Chondrocyte (in vitro differentiated cells): Measurements from ENCODE around the gene SPRED2. TPM values are rescaled to one million over a fixed set of nuclear protein-coding genes. Genes with fewer than 3 reads are reported as not detected.

Source experiments
- DNase-seq: peaks from one replicate; pipeline ENCODE4 v3.0.0; 2021; ENCODE audit warnings: mixed read lengths, low spot score
- H3K27ac Mint-ChIP-seq: one replicate; pipeline ENCODE4 v1.8.0; 2021; ENCODE audit warnings: mild to moderate bottlenecking, moderate library complexity, mixed read lengths; ENCODE audit not compliant: unreplicated experiment
- H3K27me3 Mint-ChIP-seq: 2 replicates; pipeline ENCODE4 v1.8.0; 2021; ENCODE audit warnings: low read depth, mixed read lengths
- H3K36me3 Mint-ChIP-seq: 2 replicates; pipeline ENCODE4 v1.8.0; 2021; ENCODE audit warnings: low read depth, mixed read lengths
- H3K4me1 Mint-ChIP-seq: 2 replicates; pipeline ENCODE4 v1.8.0; 2021; ENCODE audit warnings: low read depth, mild to moderate bottlenecking, mixed read lengths
- H3K4me3 Mint-ChIP-seq: one replicate; pipeline ENCODE4 v1.8.0; 2021; ENCODE audit warnings: mild to moderate bottlenecking, moderate library complexity, mixed read lengths; ENCODE audit not compliant: unreplicated experiment
- H3K9me3 Mint-ChIP-seq: 2 replicates; pipeline ENCODE4 v1.8.0; 2021; ENCODE audit warnings: low read depth, mixed read lengths
- CTCF ChIP-seq: fragments of 200-600 bp; sonication (generic); IDR thresholded peaks from 2 replicates; pipeline ENCODE4 v1.5.0; 2021; ENCODE audit warnings: antibody characterized with exemption, mild to moderate bottlenecking, moderate library complexity
- total RNA-seq: library from RNA; stranded (reverse); gene quantifications from 3 replicates; pipeline ENCODE4 v1.2.1, GENCODE V29; 2021

Gene SPRED2
- total RNA-seq, 1 donor from 2014 or later: 23.1 TPM

- no peaks in the 10 kb centered on the region for H3K27me3 Mint-ChIP-seq
- no peak for TF ChIP-seq CTCF
- peaks cover 20% of the 10 kb centered on the region for H3K4me1 Mint-ChIP-seq
- DNase-seq: no peak
- no peaks in the 10 kb centered on the region for H3K9me3 Mint-ChIP-seq
- peaks cover 2% of the 10 kb centered on the region for H3K36me3 Mint-ChIP-seq
- H3K4me3 Mint-ChIP-seq: peak overlapping the region; percentile 100
- H3K27ac Mint-ChIP-seq: peak overlapping the region; percentile 100
Observed at GRCh38 chr2:65436824-65437221, 4.4 kb upstream of the SPRED2 start.

GRCh38 chr2:65436169-65436823 lies 3.9 kb upstream of the SPRED2 start:
- TF ChIP-seq CTCF: no peak
- DNase-seq: no peak
- peaks cover 20% of the 10 kb centered on the region for H3K4me1 Mint-ChIP-seq
- no peaks in the 10 kb centered on the region for H3K27me3 Mint-ChIP-seq
- peak overlapping the region; percentile 100 for H3K4me3 Mint-ChIP-seq
- peaks cover 2% of the 10 kb centered on the region for H3K36me3 Mint-ChIP-seq
- peak overlapping the region; percentile 100 for H3K27ac Mint-ChIP-seq
- no peaks in the 10 kb centered on the region for H3K9me3 Mint-ChIP-seq

- H3K4me3 Mint-ChIP-seq: peak overlapping the region; percentile 100
- DNase-seq: peak; percentile 96
- H3K27me3 Mint-ChIP-seq: no peaks in the 10 kb centered on the region
Observed at GRCh38 chr2:65435625-65436168, 3.3 kb upstream of the SPRED2 start.

GRCh38 chr2:65434592-65435241 lies 2.3 kb upstream of the SPRED2 start:
- H3K9me3 Mint-ChIP-seq: no peaks in the 10 kb centered on the region
- H3K27ac Mint-ChIP-seq: no peak overlapping the region
- DNase-seq: no peak
- peaks cover 28% of the 10 kb centered on the region for H3K4me1 Mint-ChIP-seq
- peaks cover 2% of the 10 kb centered on the region for H3K36me3 Mint-ChIP-seq
- H3K4me3 Mint-ChIP-seq: no peak overlapping the region
- no peak for TF ChIP-seq CTCF
- no peaks in the 10 kb centered on the region for H3K27me3 Mint-ChIP-seq

More at GRCh38 chr2:65435625-65436168, 3.3 kb upstream of the SPRED2 start:
- Mint-ChIP-seq H3K36me3 (peaks cover 2% of the 10 kb centered on the region), H3K4me1 (peaks cover 20% of the 10 kb centered on the region), H3K27ac (peak overlapping the region; percentile 100), H3K9me3 (no peaks in the 10 kb centered on the region)
- peak; percentile 22 for TF ChIP-seq CTCF

GRCh38 chr2:65431421-65432226 lies 775 bp downstream of the SPRED2 start:
- H3K27ac Mint-ChIP-seq: peak overlapping the region; percentile 93
- peaks cover 18% of the 10 kb centered on the region for H3K4me1 Mint-ChIP-seq
- H3K9me3 Mint-ChIP-seq: no peaks in the 10 kb centered on the region
- no peaks in the 10 kb centered on the region for H3K27me3 Mint-ChIP-seq
- DNase-seq: peak; percentile 89
- TF ChIP-seq CTCF: no peak
- H3K36me3 Mint-ChIP-seq: peaks cover 2% of the 10 kb centered on the region
- peak overlapping the region; percentile 91 for H3K4me3 Mint-ChIP-seq
